ENCODE measurements around the gene SAMD14.

DNA sequence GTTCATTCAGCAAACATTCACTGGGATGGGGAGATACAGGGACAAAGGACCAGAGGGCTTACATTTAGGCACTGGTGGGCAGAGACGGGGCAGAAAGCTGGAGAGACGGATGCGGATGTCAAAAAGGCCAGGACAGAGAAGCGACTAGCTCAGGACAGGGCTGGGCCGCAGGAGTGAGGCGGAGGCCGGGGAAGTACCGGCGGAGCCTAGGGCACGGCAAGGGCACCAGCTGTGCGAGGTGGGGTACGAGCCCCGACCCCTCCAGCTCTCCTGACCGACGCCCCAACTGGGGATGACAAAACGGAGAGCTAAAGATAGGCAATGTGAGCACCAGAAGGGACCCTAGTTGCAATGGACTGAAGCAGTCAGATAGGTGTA is 31.9 kb upstream of the SAMD14 start:
- TF ChIP-seq, protein P1, sequence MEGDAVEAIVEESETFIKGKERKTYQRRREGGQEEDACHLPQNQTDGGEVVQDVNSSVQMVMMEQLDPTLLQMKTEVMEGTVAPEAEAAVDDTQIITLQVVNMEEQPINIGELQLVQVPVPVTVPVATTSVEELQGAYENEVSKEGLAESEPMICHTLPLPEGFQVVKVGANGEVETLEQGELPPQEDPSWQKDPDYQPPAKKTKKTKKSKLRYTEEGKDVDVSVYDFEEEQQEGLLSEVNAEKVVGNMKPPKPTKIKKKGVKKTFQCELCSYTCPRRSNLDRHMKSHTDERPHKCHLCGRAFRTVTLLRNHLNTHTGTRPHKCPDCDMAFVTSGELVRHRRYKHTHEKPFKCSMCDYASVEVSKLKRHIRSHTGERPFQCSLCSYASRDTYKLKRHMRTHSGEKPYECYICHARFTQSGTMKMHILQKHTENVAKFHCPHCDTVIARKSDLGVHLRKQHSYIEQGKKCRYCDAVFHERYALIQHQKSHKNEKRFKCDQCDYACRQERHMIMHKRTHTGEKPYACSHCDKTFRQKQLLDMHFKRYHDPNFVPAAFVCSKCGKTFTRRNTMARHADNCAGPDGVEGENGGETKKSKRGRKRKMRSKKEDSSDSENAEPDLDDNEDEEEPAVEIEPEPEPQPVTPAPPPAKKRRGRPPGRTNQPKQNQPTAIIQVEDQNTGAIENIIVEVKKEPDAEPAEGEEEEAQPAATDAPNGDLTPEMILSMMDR (IDR thresholded peaks at IDR 0.05): no peak
- no peak for TF ChIP-seq EZH2 (IDR thresholded peaks at IDR 0.05)
